ENCODE data around the gene APBB1IP.
"Not testable (repeated sequence)": the region's sequence is repeated elsewhere in the genome, so short reads cannot be mapped to it uniquely, and the experiment has no call there.

Gene APBB1IP

DNA sequence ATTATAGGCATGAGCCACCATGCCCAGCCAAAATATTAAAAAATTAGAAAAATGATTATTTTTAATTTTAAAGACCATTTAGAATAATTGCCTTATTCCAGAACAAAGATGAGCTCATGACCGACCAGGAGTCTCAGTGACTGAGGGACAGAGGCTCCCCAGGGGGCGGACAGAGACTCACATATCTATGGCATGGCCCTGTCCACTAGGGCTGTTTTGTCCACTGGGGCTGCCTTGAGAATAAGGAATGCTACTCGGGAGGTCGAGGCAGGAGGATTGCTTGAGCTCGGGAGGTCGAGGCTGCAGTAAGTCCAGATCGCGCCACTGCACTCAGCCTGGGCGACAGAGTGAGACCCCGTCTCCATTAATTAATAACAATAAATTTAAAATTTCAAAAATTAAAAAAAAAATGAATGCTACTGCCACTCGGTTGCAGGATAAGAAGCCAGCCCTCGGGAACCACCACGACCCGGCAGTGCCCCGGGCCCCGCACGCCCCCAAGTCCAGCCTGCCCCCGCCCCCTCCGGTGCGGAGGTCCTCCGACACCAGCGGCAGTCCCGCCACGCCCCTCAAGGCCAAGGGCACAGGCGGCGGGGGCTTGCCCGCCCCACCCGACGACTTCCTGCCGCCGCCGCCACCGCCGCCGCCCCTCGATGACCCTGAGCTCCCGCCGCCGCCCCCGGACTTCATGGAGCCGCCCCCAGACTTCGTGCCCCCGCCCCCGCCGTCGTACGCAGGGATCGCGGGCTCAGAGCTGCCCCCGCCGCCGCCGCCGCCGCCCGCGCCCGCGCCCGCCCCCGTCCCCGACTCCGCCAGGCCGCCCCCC, 128.6 kb downstream of the APBB1IP start:
- DNase-seq, result no peak

- DNase-seq, result no peak
These were observed 129.2 kb downstream of the APBB1IP start for GRCh38 chr10:26567351-26567721.

DNA sequence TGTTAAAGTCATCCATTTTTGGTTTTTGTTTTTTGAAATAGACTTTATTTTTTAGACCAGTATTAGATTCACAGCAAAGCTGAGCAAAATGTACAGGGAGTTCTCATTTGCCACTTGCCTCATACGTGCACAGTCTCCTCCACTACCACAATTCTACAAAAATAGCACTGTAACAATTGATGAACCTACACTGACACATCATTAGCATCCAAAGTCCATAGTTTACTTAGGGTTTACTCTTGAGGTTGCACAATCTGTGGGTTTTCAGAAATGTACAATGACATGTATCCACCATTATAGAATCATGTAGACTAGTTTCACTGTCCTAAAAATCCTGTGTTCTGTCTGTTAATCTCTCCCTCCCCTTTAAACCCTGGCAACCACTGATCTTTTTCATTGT, 133.5 kb downstream of the APBB1IP start:
- DNase-seq, result no peak

GRCh38 chr10:26573674-26574073, 135.5 kb downstream of the APBB1IP start:
- no peak for DNase-seq

DNA sequence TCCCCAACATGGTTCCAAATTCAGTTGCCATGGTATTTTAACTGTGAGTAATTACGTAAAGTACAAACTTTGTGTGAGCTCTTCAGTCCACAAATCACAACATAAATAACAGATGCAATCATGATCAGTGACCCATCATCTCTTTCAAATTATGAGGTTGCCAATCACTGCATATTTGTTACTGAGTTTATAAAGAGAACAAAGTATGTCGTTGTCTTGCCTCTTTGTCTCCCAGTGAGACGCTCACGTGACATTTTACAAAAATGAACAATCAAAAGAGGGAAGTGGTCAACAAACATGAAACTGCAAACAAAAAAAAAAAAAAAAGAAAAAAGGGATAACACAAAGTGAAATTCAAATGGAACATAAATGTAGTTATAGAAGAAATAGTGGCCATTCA, 136.6 kb downstream of the APBB1IP start:
- DNase-seq, result no peak

DNA sequence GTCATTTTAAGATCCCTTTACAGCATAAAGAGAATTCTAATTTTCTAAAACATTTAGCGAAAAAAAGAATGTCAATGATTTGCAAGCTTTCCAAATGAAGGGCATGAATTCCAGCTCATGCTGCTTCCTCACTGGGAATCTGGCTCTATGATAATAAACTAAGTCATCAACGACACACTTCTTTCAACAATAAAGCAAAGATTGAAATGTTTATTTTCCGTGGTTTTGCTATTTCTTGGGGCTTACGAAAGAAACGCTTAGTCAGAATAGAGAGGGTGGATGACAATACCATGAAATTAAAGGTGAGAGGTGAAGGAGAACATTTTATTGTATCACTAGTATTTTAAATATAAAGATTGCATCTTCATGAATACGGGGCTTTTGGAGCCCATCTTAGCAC, 140.2 kb downstream of the APBB1IP start:
- DNase-seq, result not testable (repeated sequence)

DNA sequence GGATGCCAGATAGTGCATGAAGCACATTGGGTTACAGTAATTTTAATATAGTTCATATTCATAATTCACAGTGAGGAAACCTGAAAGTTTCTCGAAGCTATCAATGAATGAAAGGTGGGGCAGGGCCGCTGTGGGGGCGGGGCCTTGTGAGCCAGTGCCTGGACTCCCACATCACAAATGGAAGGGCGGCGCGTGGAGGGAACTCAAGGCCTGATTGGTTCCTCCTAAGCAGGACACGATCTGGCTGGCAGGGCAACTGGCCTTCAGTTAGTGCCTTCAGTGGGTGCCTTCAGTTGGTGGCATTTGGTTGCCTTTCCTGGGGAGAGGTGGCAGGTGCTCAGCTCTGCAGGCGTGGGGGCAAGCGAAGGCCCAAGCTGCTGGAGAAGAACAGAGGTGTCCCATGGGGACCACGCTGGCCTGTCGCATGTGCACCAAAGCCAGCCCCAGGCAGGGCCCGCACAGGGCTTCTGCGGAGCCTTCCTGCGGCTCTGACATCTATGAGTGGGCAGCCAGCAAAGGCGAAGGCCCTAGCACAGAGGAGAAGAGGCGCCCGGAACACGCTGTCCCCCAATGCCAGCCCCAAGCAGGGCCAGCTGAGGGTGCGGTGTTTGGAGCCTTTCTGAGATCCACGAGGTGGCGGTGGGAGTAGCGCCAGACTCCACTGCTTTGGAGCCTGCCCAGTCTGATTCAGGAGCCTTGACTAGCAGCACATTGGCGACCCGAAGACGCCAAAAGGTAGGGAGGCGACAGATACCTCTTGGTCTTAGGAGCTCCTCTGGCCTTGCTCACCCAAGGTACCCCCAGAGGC, 141.3 kb downstream of the APBB1IP start:
- no peak for DNase-seq

DNA sequence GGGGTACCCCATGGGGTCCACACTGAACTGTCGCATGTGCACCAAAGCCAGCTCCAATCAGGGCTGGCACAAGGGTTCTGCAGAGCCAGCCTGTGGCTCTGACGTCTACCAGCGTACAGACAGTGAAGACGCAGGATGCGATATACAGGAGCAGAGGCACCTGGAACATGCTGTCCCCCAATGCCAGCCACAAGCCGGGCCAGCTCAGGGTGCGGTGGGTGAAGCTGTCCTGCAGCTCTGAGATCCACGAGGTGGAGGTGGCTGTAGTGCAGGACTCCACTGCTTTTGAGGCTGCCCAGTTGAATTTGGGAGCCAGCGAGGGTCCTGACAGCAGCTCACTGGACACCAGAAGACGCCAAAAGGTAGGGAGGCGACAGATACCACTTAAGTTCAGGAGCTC, 148.1 kb downstream of the APBB1IP start:
- no peak for DNase-seq

- no peak for DNase-seq
These were observed 150.5 kb downstream of the APBB1IP start for GRCh38 chr10:26588611-26589010.

- DNase-seq, result not testable (repeated sequence)
These were observed 151.7 kb downstream of the APBB1IP start for GRCh38 chr10:26589813-26590212.

GRCh38 chr10:26593896-26594295, 155.8 kb downstream of the APBB1IP start:
- DNase-seq, result no peak

DNA sequence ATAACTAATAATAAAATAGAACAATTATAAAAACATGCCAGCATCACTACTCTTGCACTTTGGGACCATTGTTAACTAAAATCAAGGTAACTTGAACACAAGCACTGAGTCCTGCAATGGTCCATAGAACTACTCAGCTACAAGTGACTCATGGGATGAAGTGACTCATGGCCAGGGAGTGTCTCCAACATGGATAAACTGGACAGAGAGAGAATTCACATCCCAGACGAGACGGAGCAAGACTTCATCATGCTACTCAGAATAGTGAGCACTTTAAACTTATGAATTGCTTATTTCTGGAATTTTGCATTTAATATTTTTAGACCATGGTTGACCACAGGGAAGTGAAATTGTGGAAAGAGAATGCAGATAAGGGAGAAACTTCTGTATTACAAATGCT, 165.1 kb downstream of the APBB1IP start:
- DNase-seq, result not testable (repeated sequence)

DNA sequence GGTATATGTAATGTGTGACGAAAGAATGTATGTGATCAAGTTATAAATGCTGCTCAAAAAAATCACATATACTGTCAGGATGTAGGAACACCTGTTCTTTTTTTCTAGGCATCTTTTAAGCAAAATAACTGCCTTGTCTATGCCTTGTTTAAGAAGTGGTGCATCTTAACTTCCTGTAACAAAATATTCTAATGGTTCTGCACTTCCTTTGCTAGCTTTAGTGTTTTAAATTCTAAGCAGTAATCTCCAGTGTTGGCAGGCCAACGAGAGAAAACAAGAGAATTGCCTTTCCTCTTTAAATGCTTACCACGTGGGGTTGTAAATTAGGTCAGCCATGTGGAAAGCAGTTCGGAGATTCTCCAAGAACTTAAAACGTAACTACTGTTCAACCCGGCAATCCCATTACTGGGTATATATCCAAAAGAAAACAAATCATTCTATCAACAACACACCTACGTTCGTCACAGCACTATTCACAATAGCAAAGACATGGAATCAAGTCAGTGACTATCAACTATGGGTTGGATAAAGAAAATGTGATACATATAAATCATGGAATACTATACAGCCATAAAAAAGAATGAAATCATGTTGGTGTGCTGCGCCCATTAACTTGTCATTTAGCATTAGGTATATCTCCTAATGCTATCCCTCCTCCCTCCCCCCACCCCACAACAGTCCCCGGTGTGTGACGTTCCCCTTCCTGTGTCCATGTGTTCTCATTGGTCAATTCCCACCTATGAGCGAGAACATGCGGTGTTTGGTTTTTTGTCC, 166.4 kb downstream of the APBB1IP start:
- not testable (repeated sequence) for DNase-seq

- DNase-seq, result not testable (repeated sequence)
These were observed 168.3 kb downstream of the APBB1IP start for GRCh38 chr10:26606389-26606877.

DNA sequence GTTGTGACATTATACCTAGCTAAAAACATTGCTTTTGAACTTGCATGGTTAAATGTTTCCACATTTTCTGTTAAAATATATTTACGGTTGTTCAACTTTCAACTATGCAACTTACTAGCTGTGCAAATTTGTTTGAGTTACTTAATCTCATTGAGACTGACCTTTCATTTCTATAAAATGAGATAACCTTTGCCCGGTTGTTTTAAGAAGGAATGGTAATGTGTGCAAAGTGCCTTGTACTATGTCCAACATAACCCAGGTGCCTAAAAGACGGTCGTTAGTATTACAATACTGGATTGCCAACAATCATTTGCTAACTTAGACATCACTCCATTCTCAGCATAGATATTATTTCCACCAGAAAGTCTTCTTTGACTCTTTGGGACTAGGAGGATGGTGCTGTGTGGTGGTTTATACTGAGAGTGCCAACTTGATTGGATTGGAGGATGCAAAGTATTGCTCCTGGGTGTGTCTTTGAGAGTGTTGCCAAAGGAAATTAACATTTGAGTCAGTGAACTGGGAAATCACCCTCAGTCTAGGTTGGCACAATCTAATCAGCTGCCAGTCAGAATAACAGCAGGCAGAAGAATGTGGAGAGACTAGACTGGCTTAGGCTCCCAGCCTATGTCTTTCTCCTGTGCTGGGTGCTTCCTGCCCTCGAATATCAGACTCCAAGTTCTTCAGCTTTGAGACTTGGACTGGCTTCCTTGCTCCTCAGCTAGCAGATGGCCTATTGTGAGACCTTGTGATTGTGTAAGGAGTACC, 174.2 kb downstream of the APBB1IP start:
- no peak for DNase-seq

All from activated CD4-positive, alpha-beta T cell treated with anti-CD3 and anti-CD28 coated beads for 4 hours (primary cell).